Breast epithelium (tissue), 4 donors: Measurements from ENCODE around the gene AURKB. TPM values are rescaled to one million over a fixed set of nuclear protein-coding genes. Genes with fewer than 3 reads are reported as not detected.
A peak's percentile ranks its signal among the peaks of the same experiment; 100 is the strongest.
"Not testable (repeated sequence)": the region's sequence is repeated elsewhere in the genome, so short reads cannot be mapped to it uniquely, and the experiment has no call there.

ENCODE experiments used
- DNase-seq, 2 donors: peaks; one replicate each; pipeline ENCODE4 v3.0.0-alpha.2; 2019; ENCODE audit warnings: low spot score in 2 of 2
- H3K27ac ChIP-seq, 2 donors: fragments of 200-600 bp; sonication (generic) in 1 of 2; one replicate each; pipeline ENCODE4 v1.5.1; 2016 to 2019; ENCODE audit warnings: mild to moderate bottlenecking in 1 of 2
- H3K27me3 ChIP-seq, 2 donors: fragments of 200-600 bp; sonication (generic) in 1 of 2; one replicate each; pipeline versions ENCODE4 v1.5.1 to v1.6.0; 2017 to 2019; ENCODE audit warnings: control low read depth in 1 of 2, mild to moderate bottlenecking in 1 of 2
- H3K36me3 ChIP-seq: fragments of 200-600 bp; one replicate; pipeline ENCODE4 v1.5.1; 2019
- H3K4me1 ChIP-seq, 2 donors: fragments of 200-600 bp; sonication (generic); one replicate each; pipeline ENCODE4 v1.5.1; 2016 to 2019; ENCODE audit warnings: control low read depth in 1 of 2
- H3K4me3 ChIP-seq, 3 donors: fragments of 200-600 bp; sonication (generic); 1 replicate in 2 of 3; 2 replicates in 1 of 3; pipeline ENCODE4 v1.5.1; 2016 to 2019; ENCODE audit warnings: mild to moderate bottlenecking in 3 of 3, moderate library complexity in 2 of 3
- H3K9me3 ChIP-seq, 2 donors: fragments of 200-600 bp; sonication (generic) in 1 of 2; one replicate each; pipeline ENCODE4 v1.5.1; 2016 to 2019; ENCODE audit warnings: control low read depth in 1 of 2
- CTCF ChIP-seq, 3 donors: fragments of 450-650 bp; IDR thresholded peaks; one replicate each; pipeline ENCODE4 v1.5.1; 2016 to 2017; ENCODE audit warnings: antibody characterized with exemption in 3 of 3, mild to moderate bottlenecking in 3 of 3, moderate library complexity in 3 of 3
- POLR2A ChIP-seq: fragments of 450-650 bp; IDR thresholded peaks from one replicate; pipeline ENCODE4 v1.6.1; 2016; ENCODE audit warnings: antibody characterized with exemption, mild to moderate bottlenecking, moderate library complexity
- POLR2AphosphoS5 ChIP-seq, 3 donors: sonication (generic); formaldehyde crosslinking; IDR thresholded peaks; one replicate each; pipeline ENCODE4 v1.6.1; 2017; ENCODE audit warnings: antibody characterized with exemption in 3 of 3
- intact Hi-C: fragments of 100-400 bp; cut with DNase I; formaldehyde crosslinking; loops from one replicate; pipeline ENCODE4 v1.15.1; 2023; ENCODE audit warnings: low total_unique reads
- total RNA-seq, 3 donors: library from RNA; depleted of rRNA; stranded (reverse); fragments of >200 nt; gene quantifications; one replicate each; pipeline ENCODE4 v1.1.0, GENCODE V29; 2016

AURKB gene
- total RNA-seq, 3 donors from 2014 or later, result 0.44 to 3.8 (median 1.6) TPM

- Histone ChIP-seq H3K27ac (peak overlapping the region; percentile 95), H3K36me3 (no peaks in the 10 kb centered on the region), H3K27me3 (no peaks in the 10 kb centered on the region), H3K9me3 (no peaks in the 10 kb centered on the region), H3K4me1 (peaks cover 0 to 9% of the 10 kb centered on the region in 2 donors), H3K4me3 (peak overlapping the region; percentile 62 to 84 (median 71))
- TF ChIP-seq POLR2A, result no peak
- no peak for TF ChIP-seq POLR2AphosphoS5 (IDR thresholded peaks at IDR 0.05)
- no peak for TF ChIP-seq CTCF (IDR thresholded peaks at IDR 0.05)
- intact Hi-C loops, result no loop called here
- DNase-seq, result no peak
These were observed 33.2 kb downstream of the AURKB start for GRCh38 chr17:8176998-8177731.

- peak within 1 kb of the TSS; percentile 95 for H3K27ac ChIP-seq
- peak; percentile 72 to 87 for DNase-seq
- H3K9me3 ChIP-seq, result no peaks in the 10 kb centered on the region
- TF ChIP-seq POLR2AphosphoS5 (IDR thresholded peaks at IDR 0.05) (peak in 2 of 3 donors; percentile 12 to 14), POLR2A (no peak)
- intact Hi-C loops, result no loop called here
- peak within 1 kb of the TSS; percentile 62 to 84 (median 71) for H3K4me3 ChIP-seq
- no peaks in the 10 kb centered on the region for H3K27me3 ChIP-seq
- H3K36me3 ChIP-seq, result no peaks in the 10 kb centered on the region
- H3K4me1 ChIP-seq, result peaks cover 0 to 9% of the 10 kb centered on the region in 2 donors
These were observed 34.0 kb downstream of the AURKB start, which contains the start of gene TMEM107 for GRCh38 chr17:8176197-8176940. TMEM107 (minus strand) TSS chr17:8176380; CDS start chr17:8176286, 94 bp downstream.

GRCh38 chr17:8175795-8176196 is 34.6 kb downstream of the AURKB start:
- H3K4me3 ChIP-seq, result peak overlapping the region; percentile 62 to 84 (median 71)
- no peaks in the 10 kb centered on the region for H3K9me3 ChIP-seq
- intact Hi-C loops, result no loop called here
- H3K27me3 ChIP-seq, result no peaks in the 10 kb centered on the region
- no peak for DNase-seq
- peak overlapping the region; percentile 95 for H3K27ac ChIP-seq
- H3K36me3 ChIP-seq, result no peaks in the 10 kb centered on the region
- peaks cover 0 to 9% of the 10 kb centered on the region in 2 donors for H3K4me1 ChIP-seq
- no peak for TF ChIP-seq POLR2A
- no peak for TF ChIP-seq POLR2AphosphoS5 (IDR thresholded peaks at IDR 0.05)
- TF ChIP-seq CTCF (IDR thresholded peaks at IDR 0.05), result peak in 1 of 3 donors; percentile 11

- Histone ChIP-seq H3K36me3 (no peaks in the 10 kb centered on the region), H3K4me3 (peak overlapping the region; percentile 33 to 59 (median 47)), H3K4me1 (peaks cover 0 to 9% of the 10 kb centered on the region in 2 donors), H3K27ac (peak overlapping the region; percentile 95), H3K27me3 (no peaks in the 10 kb centered on the region), H3K9me3 (no peaks in the 10 kb centered on the region)
- no peak for DNase-seq
- intact Hi-C loops, result no loop called here
- TF ChIP-seq POLR2AphosphoS5 (IDR thresholded peaks at IDR 0.05), result no peak
- TF ChIP-seq CTCF (IDR thresholded peaks at IDR 0.05), result no peak
- TF ChIP-seq POLR2A, result no peak
These were observed 36.5 kb downstream of the AURKB start for GRCh38 chr17:8173871-8174322.

- H3K4me1 ChIP-seq, result peaks cover 0 to 9% of the 10 kb centered on the region in 2 donors
- peak in 1 of 2 donors; percentile 86 for DNase-seq
- H3K27me3 ChIP-seq, result no peaks in the 10 kb centered on the region
- intact Hi-C loops, result no loop called here
- peak overlapping the region; percentile 33 to 59 (median 47) for H3K4me3 ChIP-seq
- TF ChIP-seq POLR2A (peak; percentile 100), POLR2AphosphoS5 (IDR thresholded peaks at IDR 0.05) (peak; percentile 94 to 100 (median 99)), CTCF (IDR thresholded peaks at IDR 0.05) (peak in 1 of 3 donors; percentile 25)
- H3K36me3 ChIP-seq, result no peaks in the 10 kb centered on the region
- H3K27ac ChIP-seq, result peak overlapping the region; percentile 95
- no peaks in the 10 kb centered on the region for H3K9me3 ChIP-seq
These were observed 37.1 kb downstream of the AURKB start for GRCh38 chr17:8173056-8173870.

GRCh38 chr17:8170186-8170585 is 40.2 kb downstream of the AURKB start:
- intact Hi-C loops, H3K27me3 ChIP-seq, H3K36me3 ChIP-seq, H3K4me1 ChIP-seq, DNase-seq, H3K4me3 ChIP-seq, H3K9me3 ChIP-seq, H3K27ac ChIP-seq: not testable (repeated sequence)
